Skeletal muscle satellite cell (primary cell): Measurements from ENCODE around the gene CSKMT.
"Not testable (repeated sequence)": the region's sequence is repeated elsewhere in the genome, so short reads cannot be mapped to it uniquely, and the experiment has no call there.

Experiments
- H3K27me3 ChIP-seq: 2 replicates; pipeline ENCODE4 v1.7.0; 2013; ENCODE audit warnings: low read length; ENCODE audit not compliant: control insufficient read depth, insufficient read depth
- H3K36me3 ChIP-seq: 2 replicates; pipeline ENCODE4 v1.7.0; 2013; ENCODE audit warnings: mild to moderate bottlenecking, control low read depth, low read length; ENCODE audit not compliant: insufficient read depth
- H3K4me1 ChIP-seq: 2 replicates; pipeline ENCODE4 v1.7.0; 2013; ENCODE audit warnings: low read length; ENCODE audit not compliant: control insufficient read depth, insufficient read depth
- H3K4me2 ChIP-seq: 2 replicates; pipeline ENCODE4 v1.7.0; 2013; ENCODE audit warnings: mild to moderate bottlenecking, low read length
- H3K4me3 ChIP-seq: 2 replicates; pipeline ENCODE4 v1.7.0; 2013; ENCODE audit warnings: low read length
- H3K9ac ChIP-seq: 2 replicates; pipeline ENCODE4 v1.7.0; 2013; ENCODE audit warnings: mild to moderate bottlenecking, low read depth, low read length, moderate library complexity
- H3K9me3 ChIP-seq: replicated peaks from 2 replicates; pipeline ENCODE4 v1.7.0; 2013; ENCODE audit warnings: mild to moderate bottlenecking, control low read depth, low read length

The CSKMT gene

GRCh38 chr11:62694455-62695167, 29.5 kb downstream of the CSKMT start:
- Histone ChIP-seq H3K4me2 (no peak overlapping the region), H3K4me3 (no peak overlapping the region), H3K9ac (peak overlapping the region; percentile 22), H3K36me3 (peaks cover 32% of the 10 kb centered on the region), H3K9me3 (no peaks in the 10 kb centered on the region), H3K4me1 (peaks cover 9% of the 10 kb centered on the region), H3K27me3 (no peaks in the 10 kb centered on the region)

- Histone ChIP-seq H3K9ac (no peak overlapping the region), H3K4me1 (peaks cover 14% of the 10 kb centered on the region), H3K36me3 (peaks cover 10% of the 10 kb centered on the region), H3K9me3 (no peaks in the 10 kb centered on the region), H3K27me3 (no peaks in the 10 kb centered on the region), H3K4me2 (no peak overlapping the region), H3K4me3 (no peak overlapping the region)
These were observed 37.1 kb downstream of the CSKMT start for GRCh38 chr11:62702246-62702645.

- H3K4me1 ChIP-seq: peaks cover 20% of the 10 kb centered on the region
- H3K27me3 ChIP-seq, H3K36me3 ChIP-seq, H3K9me3 ChIP-seq, H3K4me3 ChIP-seq, H3K4me2 ChIP-seq, H3K9ac ChIP-seq: not testable (repeated sequence)
These were observed 38.8 kb downstream of the CSKMT start for GRCh38 chr11:62703921-62704320.

- Histone ChIP-seq H3K27me3 (no peaks in the 10 kb centered on the region), H3K4me1 (peaks cover 32% of the 10 kb centered on the region), H3K9me3 (no peaks in the 10 kb centered on the region), H3K36me3 (peaks cover 11% of the 10 kb centered on the region), H3K4me3 (peak overlapping the region; percentile 92), H3K9ac (peak overlapping the region; percentile 78), H3K4me2 (peak overlapping the region; percentile 87)
These were observed 40.3 kb downstream of the CSKMT start for GRCh38 chr11:62705413-62705812.

- Histone ChIP-seq H3K4me3 (peak overlapping the region; percentile 92), H3K9me3 (no peaks in the 10 kb centered on the region), H3K9ac (peak overlapping the region; percentile 78), H3K4me2 (peak overlapping the region; percentile 91), H3K36me3 (peaks cover 13% of the 10 kb centered on the region), H3K4me1 (peaks cover 33% of the 10 kb centered on the region), H3K27me3 (no peaks in the 10 kb centered on the region)
These were observed 41.1 kb downstream of the CSKMT start for GRCh38 chr11:62705880-62706849.

- Histone ChIP-seq H3K4me1 (peaks cover 33% of the 10 kb centered on the region), H3K36me3 (peaks cover 16% of the 10 kb centered on the region), H3K9ac (no peak overlapping the region), H3K9me3 (no peaks in the 10 kb centered on the region), H3K4me2 (peak overlapping the region; percentile 91), H3K4me3 (peak overlapping the region; percentile 70), H3K27me3 (no peaks in the 10 kb centered on the region)
These were observed 41.7 kb downstream of the CSKMT start for GRCh38 chr11:62706850-62707247.

GRCh38 chr11:62707277-62707861, 42.3 kb downstream of the CSKMT start, which contains the start of the genes BSCL2 and GNG3:
TSS of gene BSCL2 (minus strand) at chr11:62707424. CDS start at chr11:62707195, 229 bp downstream.
TSS of gene GNG3 (plus strand) at chr11:62707676. CDS start at chr11:62708296, 620 bp downstream.
- no peaks in the 10 kb centered on the region for H3K27me3 ChIP-seq
- H3K4me2 ChIP-seq: peak within 1 kb of the TSS; percentile 91
- peak within 1 kb of the TSS; percentile 90 for H3K9ac ChIP-seq
- H3K4me1 ChIP-seq: peaks cover 33% of the 10 kb centered on the region
- H3K9me3 ChIP-seq: no peaks in the 10 kb centered on the region
- H3K36me3 ChIP-seq: peaks cover 20% of the 10 kb centered on the region
- peak within 1 kb of the TSS; percentile 70 for H3K4me3 ChIP-seq

- no peaks in the 10 kb centered on the region for H3K9me3 ChIP-seq
- H3K4me2 ChIP-seq: peak overlapping the region; percentile 87
- H3K27me3 ChIP-seq: no peaks in the 10 kb centered on the region
- peak overlapping the region; percentile 90 for H3K9ac ChIP-seq
- H3K4me1 ChIP-seq: peaks cover 33% of the 10 kb centered on the region
- no peak overlapping the region for H3K4me3 ChIP-seq
- peaks cover 30% of the 10 kb centered on the region for H3K36me3 ChIP-seq
These were observed 43.3 kb downstream of the CSKMT start for GRCh38 chr11:62708392-62708791.

- Histone ChIP-seq H3K4me2 (peak overlapping the region; percentile 87), H3K27me3 (no peaks in the 10 kb centered on the region), H3K9ac (peak overlapping the region; percentile 90), H3K4me3 (peak overlapping the region; percentile 69), H3K9me3 (no peaks in the 10 kb centered on the region), H3K4me1 (peaks cover 33% of the 10 kb centered on the region), H3K36me3 (peaks cover 34% of the 10 kb centered on the region)
These were observed 43.7 kb downstream of the CSKMT start for GRCh38 chr11:62708793-62709192.

- H3K9ac ChIP-seq: peak overlapping the region; percentile 90
- peaks cover 39% of the 10 kb centered on the region for H3K36me3 ChIP-seq
- peak overlapping the region; percentile 87 for H3K4me2 ChIP-seq
- no peaks in the 10 kb centered on the region for H3K9me3 ChIP-seq
- no peaks in the 10 kb centered on the region for H3K27me3 ChIP-seq
- peaks cover 33% of the 10 kb centered on the region for H3K4me1 ChIP-seq
- H3K4me3 ChIP-seq: peak overlapping the region; percentile 69
These were observed 44.3 kb downstream of the CSKMT start for GRCh38 chr11:62709247-62710000.
